ENCODE data around the gene ROPN1B. TPM values are rescaled to one million over a fixed set of nuclear protein-coding genes. Genes with fewer than 3 reads are reported as not detected.

The ROPN1B gene
- total and polyA plus RNA-seq, 2 of the 8 experiments (the other 6 are each of a cell fraction or from before 2014, with no cell fraction given): 0.30 TPM; not detected in 1

GRCh38 chr3:126015075-126015474 is 46.1 kb downstream of the ROPN1B start:
- Histone ChIP-seq H4K91ac (replicated peaks; ENCODE audit: insufficient read length, low read length) (no peak overlapping the region), H3K4ac (replicated peaks; ENCODE audit: insufficient read length, low read depth, low read length) (no peak overlapping the region), H3K4me3 (ENCODE audit: extremely low read depth in 1 of 4, insufficient read depth in 2 of 4, low read depth in 3 of 4, low read length in 4 of 4) (no peak overlapping the region), H4K8ac (ENCODE audit: extremely low read depth, insufficient read depth, low read length) (peak overlapping the region; percentile 73; the same call in 1 of the 2 replicates), H3K9ac (replicated peaks in 1 of 4; ENCODE audit: extremely low read depth in 1 of 4, low read depth in 3 of 4, low read length in 3 of 4) (no peak overlapping the region), H3K79me2 (ENCODE audit: control insufficient read depth in 1 of 2, insufficient read depth in 2 of 2, low read length in 2 of 2) (no peaks in the 10 kb centered on the region), H3K27me3 (replicated peaks in 1 of 4; ENCODE audit: control insufficient read depth in 3 of 4, extremely low read depth in 1 of 4, insufficient read depth in 3 of 4, low read length in 3 of 4) (no peaks in the 10 kb centered on the region), H3K18ac (ENCODE audit: extremely low read depth, low read length) (no peak overlapping the region), H3K4me2 (ENCODE audit: insufficient read depth in 1 of 2, low read depth in 2 of 2, low read length in 2 of 2) (no peak overlapping the region), H3K23ac (ENCODE audit: insufficient read length) (no peak overlapping the region), H2BK15ac (ENCODE audit: low read length) (no peak overlapping the region), H3K27ac (ENCODE audit: low read depth, low read length) (no peak overlapping the region), H3K9me3 (ENCODE audit: insufficient read depth in 2 of 2, low read depth in 1 of 2, low read length in 1 of 2) (no peaks in the 10 kb centered on the region), H3K4me1 (replicated peaks in 1 of 4; ENCODE audit: control insufficient read depth in 3 of 4, insufficient read depth in 4 of 4, low read length in 3 of 4) (peaks cover 2 to 9% (median 5%) of the 10 kb centered on the region in 4 experiments; a peak in 5 of 7 replicates), H3K23me2 (ENCODE audit: low read depth, low read length) (no peaks in the 10 kb centered on the region; the same call in 1 of the 2 replicates), H2BK5ac (ENCODE audit: low read depth, low read length) (no peak overlapping the region), H2BK120ac (replicated peaks; ENCODE audit: low read depth, low read length) (no peak overlapping the region), H3K56ac (replicated peaks; ENCODE audit: insufficient read length, low read depth, low read length) (no peak overlapping the region), H3K14ac (ENCODE audit: insufficient read length) (no peak overlapping the region), H4K20me1 (replicated peaks in 1 of 2; ENCODE audit: control insufficient read depth in 1 of 2, insufficient read depth in 2 of 2, low read length in 2 of 2) (no peaks in the 10 kb centered on the region), H2AK5ac (ENCODE audit: low read depth, low read length) (no peak overlapping the region), H2AFZ (ENCODE audit: low read length) (no peak overlapping the region), H4K5ac (ENCODE audit: insufficient read length, low read depth, low read length) (no peak overlapping the region), H3K36me3 (ENCODE audit: control insufficient read depth in 2 of 4, insufficient read depth in 4 of 4, low read length in 3 of 4) (no peaks in the 10 kb centered on the region; a peak in 1 of 8 replicates), H3K79me1 (ENCODE audit: low read depth, low read length) (no peaks in the 10 kb centered on the region), H2BK12ac (ENCODE audit: low read depth, low read length) (no peak overlapping the region), H2BK20ac (ENCODE audit: low read length) (no peak overlapping the region)
- FAIRE-seq: no peak
- ChIA-PET POLR2A (ENCODE audit: partially characterized antibody) (no interaction called here), CTCF (ENCODE audit: partially characterized antibody) (interaction anchor here (0.7 kb wide), 1 partner anchor 10 kb away, joined by 3 read pairs; no protein-coding TSS in a partner anchor)
- TF ChIP-seq RBBP5 (IDR thresholded peaks at IDR 0.05; ENCODE audit: borderline replicate concordance, low read depth, low read length): no peak
- no peak for TF ChIP-seq SAP30 (IDR thresholded peaks at IDR 0.05; ENCODE audit: insufficient read depth, insufficient replicate concordance, low read length)
- no peak for TF ChIP-seq SIX5 (IDR thresholded peaks at IDR 0.05; ENCODE audit: low read depth, low read length)
- TF ChIP-seq HDAC2 (IDR thresholded peaks at IDR 0.05; ENCODE audit: borderline replicate concordance in 1 of 2, low read depth in 2 of 2, low read length in 2 of 2): no peak
- no peak for TF ChIP-seq EGR1 (IDR thresholded peaks at IDR 0.05; ENCODE audit: borderline replicate concordance, low read depth, low read length)
- no peak for TF ChIP-seq EP300 (IDR thresholded peaks at IDR 0.05; ENCODE audit: borderline replicate concordance in 1 of 2, low read depth in 2 of 2, low read length in 2 of 2)
- no peak for TF ChIP-seq POLR2AphosphoS5 (IDR thresholded peaks at IDR 0.05; ENCODE audit: low read depth, low read length)
- TF ChIP-seq YY1 (IDR thresholded peaks at IDR 0.05; ENCODE audit: low read depth, low read length): no peak
- no peak for TF ChIP-seq SIN3A (conservative IDR thresholded peaks at IDR 0.05 in 1 of 2, IDR thresholded peaks at IDR 0.05 in 1 of 2; ENCODE audit: low read depth in 1 of 2, low read length in 2 of 2)
- TF ChIP-seq EZH2 (IDR thresholded peaks at IDR 0.05; ENCODE audit: low read depth, low read length, severe bottlenecking): no peak
- WGBS, 2 experiments (ENCODE audit: extremely low coverage in 1 of 2, insufficient coverage in 1 of 2, insufficient read length in 1 of 2, insufficient replicate concordance in 2 of 2, low coverage in 1 of 2, low lambda C conversion rate in 2 of 2, missing lambda C conversion rate in 1 of 2): 87% methylated on average over 10 of the region's 10 CpGs; no CpG with 5 or more reads in 1 of the 2 experiments
- no peak for DNase-seq (ENCODE audit: low read depth in 1 of 2, low spot score in 2 of 2)
